Measurements from ENCODE around the gene PLCG1.

DNA sequence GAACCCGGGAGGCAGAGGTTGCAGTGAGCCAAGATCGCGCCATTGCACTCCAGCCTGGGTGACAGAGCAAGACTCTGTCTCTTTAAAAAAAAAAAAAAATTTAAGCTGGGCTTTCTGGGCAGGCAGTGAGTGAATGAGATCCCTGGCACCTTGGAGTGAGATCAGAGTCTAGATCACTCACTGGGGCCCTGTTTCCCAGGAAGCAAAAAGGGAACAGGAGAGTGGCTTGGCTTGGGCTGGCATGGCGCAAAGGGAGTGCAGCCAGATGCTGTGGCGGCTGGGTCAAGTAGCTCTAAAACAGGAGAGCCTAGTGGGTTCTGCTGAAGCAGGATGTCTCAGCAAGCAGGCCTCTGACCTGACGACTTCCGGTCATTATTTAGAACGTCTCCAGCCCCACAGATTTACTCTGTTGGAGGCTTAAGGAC, 10.4 kb downstream of the PLCG1 start:
- no peak for TF ChIP-seq POLR2A (IDR thresholded peaks at IDR 0.05)
- TF ChIP-seq, protein P1, sequence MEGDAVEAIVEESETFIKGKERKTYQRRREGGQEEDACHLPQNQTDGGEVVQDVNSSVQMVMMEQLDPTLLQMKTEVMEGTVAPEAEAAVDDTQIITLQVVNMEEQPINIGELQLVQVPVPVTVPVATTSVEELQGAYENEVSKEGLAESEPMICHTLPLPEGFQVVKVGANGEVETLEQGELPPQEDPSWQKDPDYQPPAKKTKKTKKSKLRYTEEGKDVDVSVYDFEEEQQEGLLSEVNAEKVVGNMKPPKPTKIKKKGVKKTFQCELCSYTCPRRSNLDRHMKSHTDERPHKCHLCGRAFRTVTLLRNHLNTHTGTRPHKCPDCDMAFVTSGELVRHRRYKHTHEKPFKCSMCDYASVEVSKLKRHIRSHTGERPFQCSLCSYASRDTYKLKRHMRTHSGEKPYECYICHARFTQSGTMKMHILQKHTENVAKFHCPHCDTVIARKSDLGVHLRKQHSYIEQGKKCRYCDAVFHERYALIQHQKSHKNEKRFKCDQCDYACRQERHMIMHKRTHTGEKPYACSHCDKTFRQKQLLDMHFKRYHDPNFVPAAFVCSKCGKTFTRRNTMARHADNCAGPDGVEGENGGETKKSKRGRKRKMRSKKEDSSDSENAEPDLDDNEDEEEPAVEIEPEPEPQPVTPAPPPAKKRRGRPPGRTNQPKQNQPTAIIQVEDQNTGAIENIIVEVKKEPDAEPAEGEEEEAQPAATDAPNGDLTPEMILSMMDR (IDR thresholded peaks at IDR 0.05 in 8 of 11, conservative IDR thresholded peaks at IDR 0.05 in 3 of 11), result no peak
